OCI-LY1 (cell line): ENCODE measurements around the gene PPP1R27.

ENCODE experiments used
- EZH2 ChIP-seq: fragments of 200-600 bp; sonication (generic), shearing (Covaris generic); IDR thresholded peaks from 2 replicates; pipeline ENCODE4 v1.8.0; 2017; ENCODE audit warnings: borderline replicate concordance, mixed run types, mild to moderate bottlenecking, antibody characterized with exemption, low read length, moderate library complexity, mixed read lengths
- TF ChIP-seq, protein P1 (sequence below): fragments of 200-600 bp; sonication (generic), shearing (Covaris generic); IDR thresholded peaks from 2 replicates; pipeline ENCODE4 v1.5.1; 2017; ENCODE audit warnings: mild to moderate bottlenecking, antibody characterized with exemption, low read length, moderate library complexity, mixed read lengths

DNA sequence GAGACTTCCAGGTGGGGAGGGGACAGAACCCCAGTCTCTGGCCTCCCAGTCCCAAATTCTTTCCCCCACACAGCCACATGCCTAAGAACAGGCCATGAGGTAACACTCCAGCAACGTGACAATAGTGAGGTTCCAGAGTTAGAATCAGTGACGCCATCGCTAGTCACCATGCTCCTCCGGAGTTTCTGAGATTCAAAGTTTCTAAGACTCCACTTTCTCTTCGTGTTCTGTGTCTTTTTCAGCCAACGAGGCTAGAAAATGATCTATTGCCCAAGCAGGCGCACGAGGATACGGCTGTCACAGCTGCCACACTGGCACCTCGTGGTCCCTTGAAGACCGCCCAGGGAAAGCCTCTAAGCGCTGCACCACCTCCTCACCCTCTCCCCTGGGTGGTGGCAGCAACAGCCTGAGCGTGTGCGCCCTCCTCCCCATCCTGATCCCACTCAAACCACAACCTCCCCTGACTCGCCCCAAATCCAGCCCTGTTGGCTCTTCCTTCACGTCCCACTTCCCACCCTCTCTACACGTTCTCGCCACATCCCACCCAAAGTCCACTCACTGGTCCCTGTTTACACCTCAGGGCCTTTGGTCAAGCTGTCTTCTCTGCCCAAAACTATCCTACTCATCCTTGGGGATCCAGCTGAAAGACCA, 2.8 kb downstream of the PPP1R27 start:
- TF ChIP-seq, protein P1, sequence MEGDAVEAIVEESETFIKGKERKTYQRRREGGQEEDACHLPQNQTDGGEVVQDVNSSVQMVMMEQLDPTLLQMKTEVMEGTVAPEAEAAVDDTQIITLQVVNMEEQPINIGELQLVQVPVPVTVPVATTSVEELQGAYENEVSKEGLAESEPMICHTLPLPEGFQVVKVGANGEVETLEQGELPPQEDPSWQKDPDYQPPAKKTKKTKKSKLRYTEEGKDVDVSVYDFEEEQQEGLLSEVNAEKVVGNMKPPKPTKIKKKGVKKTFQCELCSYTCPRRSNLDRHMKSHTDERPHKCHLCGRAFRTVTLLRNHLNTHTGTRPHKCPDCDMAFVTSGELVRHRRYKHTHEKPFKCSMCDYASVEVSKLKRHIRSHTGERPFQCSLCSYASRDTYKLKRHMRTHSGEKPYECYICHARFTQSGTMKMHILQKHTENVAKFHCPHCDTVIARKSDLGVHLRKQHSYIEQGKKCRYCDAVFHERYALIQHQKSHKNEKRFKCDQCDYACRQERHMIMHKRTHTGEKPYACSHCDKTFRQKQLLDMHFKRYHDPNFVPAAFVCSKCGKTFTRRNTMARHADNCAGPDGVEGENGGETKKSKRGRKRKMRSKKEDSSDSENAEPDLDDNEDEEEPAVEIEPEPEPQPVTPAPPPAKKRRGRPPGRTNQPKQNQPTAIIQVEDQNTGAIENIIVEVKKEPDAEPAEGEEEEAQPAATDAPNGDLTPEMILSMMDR: no peak; the same call in 1 of the 2 replicates
- no peak for TF ChIP-seq EZH2
